HG03558 (cell line): Measurements from ENCODE around the gene ZNF423.

ENCODE experiments used
- ATAC-seq: cut with Tn5 transposase; IDR thresholded peaks from one replicate; pipeline ENCODE4 v1.9.1; 2021; ENCODE audit warnings: moderate number of reproducible peaks; ENCODE audit not compliant: unreplicated experiment; ENCODE audit errors: extremely low read depth

Gene ZNF423

GRCh38 chr16:49493836-49494235 lies 362.1 kb downstream of the ZNF423 start:
- no peak for ATAC-seq

GRCh38 chr16:49492896-49493626 lies 362.9 kb downstream of the ZNF423 start:
- no peak for ATAC-seq

GRCh38 chr16:49491771-49492761 lies 363.8 kb downstream of the ZNF423 start:
- no peak for ATAC-seq

GRCh38 chr16:49491106-49491670 lies 364.7 kb downstream of the ZNF423 start:
- no peak for ATAC-seq

- ATAC-seq = no peak
Observed at GRCh38 chr16:49490321-49490705, 365.6 kb downstream of the ZNF423 start.

GRCh38 chr16:49489686-49490320 lies 366.1 kb downstream of the ZNF423 start:
- ATAC-seq = no peak

- no peak for ATAC-seq
Observed at GRCh38 chr16:49488740-49489525, 367.0 kb downstream of the ZNF423 start.

GRCh38 chr16:49488336-49488735 lies 367.6 kb downstream of the ZNF423 start:
- ATAC-seq = no peak

- no peak for ATAC-seq
Observed at GRCh38 chr16:49487746-49488145, 368.2 kb downstream of the ZNF423 start.

- no peak for ATAC-seq
Observed at GRCh38 chr16:49486400-49486799, 369.5 kb downstream of the ZNF423 start.

- ATAC-seq = no peak
Observed at GRCh38 chr16:49485663-49486062, 370.2 kb downstream of the ZNF423 start.

- no peak for ATAC-seq
Observed at GRCh38 chr16:49484936-49485335, 371.0 kb downstream of the ZNF423 start.

- ATAC-seq = no peak
Observed at GRCh38 chr16:49484451-49484849, 371.5 kb downstream of the ZNF423 start.

- no peak for ATAC-seq
Observed at GRCh38 chr16:49483651-49484450, 372.1 kb downstream of the ZNF423 start.

GRCh38 chr16:49483251-49483650 lies 372.7 kb downstream of the ZNF423 start:
- ATAC-seq = no peak

GRCh38 chr16:49482690-49483089 lies 373.2 kb downstream of the ZNF423 start:
- ATAC-seq = no peak

- ATAC-seq = no peak
Observed at GRCh38 chr16:49478616-49479015, 377.3 kb downstream of the ZNF423 start.

- ATAC-seq = no peak
Observed at GRCh38 chr16:49478107-49478506, 377.8 kb downstream of the ZNF423 start.
